Esophagus squamous epithelium (tissue), 4 donors: ENCODE results near the gene RBBP4.

Experiments used
- CTCF ChIP-seq, 6 experiments: fragments of 450-650 bp in 4 of 6; fragments of 200-600 bp in 2 of 6; sonication (generic) in 2 of 6; IDR thresholded peaks; one replicate each; pipeline ENCODE4 v1.5.1; 2016 to 2019; ENCODE audit warnings: antibody characterized with exemption in 6 of 6, mild to moderate bottlenecking in 4 of 6, moderate library complexity in 4 of 6
- POLR2A ChIP-seq, 4 donors: fragments of 450-650 bp; IDR thresholded peaks; one replicate each; pipeline ENCODE4 v1.6.1; 2017; ENCODE audit warnings: antibody characterized with exemption in 4 of 4, mild to moderate bottlenecking in 4 of 4, moderate library complexity in 3 of 4

- TF ChIP-seq CTCF (IDR thresholded peaks at IDR 0.05) (no peak), POLR2A (IDR thresholded peaks at IDR 0.05) (no peak)
Measured at GRCh38 chr1:32676945-32677344, 25.9 kb downstream of the RBBP4 start.
